GF-D8 (cell line): ENCODE results near the gene MFAP5.

ENCODE experiments used
- DNase-seq: peaks from one replicate; lab custom pipeline; 2025; lab: John Stamatoyannopoulos, UW

The MFAP5 gene, protein sequence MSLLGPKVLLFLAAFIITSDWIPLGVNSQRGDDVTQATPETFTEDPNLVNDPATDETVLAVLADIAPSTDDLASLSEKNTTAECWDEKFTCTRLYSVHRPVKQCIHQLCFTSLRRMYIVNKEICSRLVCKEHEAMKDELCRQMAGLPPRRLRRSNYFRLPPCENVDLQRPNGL

DNA sequence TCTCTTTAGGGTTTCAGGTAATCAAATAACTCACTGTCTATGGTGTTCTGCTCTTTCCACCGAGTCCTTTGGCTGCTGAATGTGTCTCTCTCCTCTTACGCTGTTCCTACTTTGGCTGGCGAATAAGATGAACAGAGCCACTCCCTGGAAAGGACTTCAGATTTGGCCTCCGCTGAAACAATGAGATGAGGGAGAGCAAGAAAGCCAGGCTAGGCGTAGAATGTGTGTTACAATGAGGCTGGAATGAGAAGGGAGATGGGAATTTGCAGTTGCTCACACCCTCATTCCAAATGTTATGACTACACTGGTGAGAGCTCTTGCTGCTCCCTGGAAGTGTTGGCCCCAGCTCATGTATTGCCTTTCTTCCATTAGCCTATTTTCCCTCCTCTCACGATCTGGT is at the start of gene MFAP5:
Gene MFAP5 (minus strand): TSS at position 234 of the 400 bp plus-strand sequence. CDS start 722 bp downstream, outside the sequence.
- DNase-seq, result no peak

GRCh38 chr12:8709124-8709830 is 46.7 kb upstream of the MFAP5 start:
- no peak for DNase-seq

- no peak for DNase-seq
Observed at GRCh38 chr12:8702159-8702558, 39.5 kb upstream of the MFAP5 start.

GRCh38 chr12:8701046-8701660 is 38.5 kb upstream of the MFAP5 start:
- no peak for DNase-seq

- DNase-seq, result no peak
Observed at GRCh38 chr12:8699714-8700113, 37.1 kb upstream of the MFAP5 start.

DNA sequence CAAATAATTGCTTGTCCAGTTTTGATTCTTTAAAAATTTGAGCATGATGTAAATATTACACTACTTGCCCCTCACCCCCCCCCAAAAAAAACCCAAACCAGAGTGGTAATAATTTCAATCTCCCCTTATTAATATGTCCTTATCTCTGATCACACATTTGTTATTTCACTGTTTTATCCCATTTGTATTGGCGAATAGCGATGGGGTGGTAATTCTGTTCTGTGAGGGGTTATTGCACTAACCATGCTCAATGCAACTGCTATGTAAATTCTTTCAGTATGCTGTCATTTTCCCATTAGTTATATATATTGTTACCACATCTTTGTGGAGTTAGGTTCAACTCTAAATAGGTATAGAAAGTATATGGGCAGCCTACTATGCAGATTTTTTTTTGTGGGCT is 36.3 kb upstream of the MFAP5 start:
- no peak for DNase-seq

DNA sequence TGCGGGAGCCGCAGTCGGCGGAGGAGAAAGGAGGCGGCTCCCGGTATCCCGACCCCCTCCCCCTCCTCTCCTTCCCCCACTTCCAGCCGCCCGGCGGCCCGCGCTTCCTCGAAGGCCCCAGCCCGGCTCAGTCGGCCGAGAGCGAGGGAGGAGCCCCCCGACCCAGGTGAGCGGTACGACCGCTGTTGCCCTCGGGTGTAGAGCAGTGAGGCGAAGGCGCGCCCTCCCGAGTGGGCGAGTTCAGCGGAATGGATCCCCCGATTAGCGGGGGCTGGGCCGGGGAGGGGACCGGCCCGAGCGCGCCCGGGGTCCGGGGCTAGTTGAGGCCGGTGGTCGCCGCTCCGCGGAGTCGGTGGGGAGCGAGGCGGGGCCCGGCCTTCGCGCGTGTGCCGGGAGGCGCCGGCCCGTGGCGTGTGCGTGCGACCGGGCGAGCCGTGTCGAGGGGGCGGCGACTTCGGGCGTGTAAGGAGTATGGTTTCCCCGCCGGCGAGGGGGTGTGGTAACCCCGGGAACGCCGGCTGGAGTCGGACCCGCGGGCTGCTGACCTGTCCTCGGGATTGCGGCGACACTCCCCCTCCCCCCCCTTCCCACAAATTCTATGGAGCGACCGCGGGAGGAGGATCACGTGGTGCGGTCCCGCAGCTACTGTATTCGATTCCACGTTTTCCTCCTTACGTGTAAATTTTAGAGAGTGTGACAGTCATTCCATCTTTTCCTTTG is 35.7 kb upstream of the MFAP5 start:
- no peak for DNase-seq

GRCh38 chr12:8697476-8698131 is 35.0 kb upstream of the MFAP5 start, which contains the start of gene RIMKLB:
RIMKLB (plus strand) TSS chr12:8697991; CDS start chr12:8713867, 15,876 bp downstream.
- DNase-seq, result no peak

DNA sequence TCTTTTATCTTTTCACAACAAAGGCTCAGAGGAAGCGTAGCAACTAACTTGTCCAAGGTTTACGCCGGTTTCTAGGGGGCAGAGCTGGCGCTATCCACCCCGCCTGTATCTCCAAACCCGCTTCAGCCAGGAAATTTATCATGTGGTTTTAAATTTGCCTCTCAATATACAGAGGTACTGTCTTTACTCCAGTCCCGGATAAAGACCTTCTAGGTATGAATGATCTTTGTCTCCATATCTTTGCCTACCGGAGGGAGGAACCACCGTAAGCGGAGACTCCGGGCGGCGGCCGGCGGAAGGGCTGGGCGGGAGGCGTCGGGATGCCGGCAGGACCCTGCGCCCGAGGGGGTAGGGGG is 34.5 kb upstream of the MFAP5 start:
- DNase-seq, result no peak

DNA sequence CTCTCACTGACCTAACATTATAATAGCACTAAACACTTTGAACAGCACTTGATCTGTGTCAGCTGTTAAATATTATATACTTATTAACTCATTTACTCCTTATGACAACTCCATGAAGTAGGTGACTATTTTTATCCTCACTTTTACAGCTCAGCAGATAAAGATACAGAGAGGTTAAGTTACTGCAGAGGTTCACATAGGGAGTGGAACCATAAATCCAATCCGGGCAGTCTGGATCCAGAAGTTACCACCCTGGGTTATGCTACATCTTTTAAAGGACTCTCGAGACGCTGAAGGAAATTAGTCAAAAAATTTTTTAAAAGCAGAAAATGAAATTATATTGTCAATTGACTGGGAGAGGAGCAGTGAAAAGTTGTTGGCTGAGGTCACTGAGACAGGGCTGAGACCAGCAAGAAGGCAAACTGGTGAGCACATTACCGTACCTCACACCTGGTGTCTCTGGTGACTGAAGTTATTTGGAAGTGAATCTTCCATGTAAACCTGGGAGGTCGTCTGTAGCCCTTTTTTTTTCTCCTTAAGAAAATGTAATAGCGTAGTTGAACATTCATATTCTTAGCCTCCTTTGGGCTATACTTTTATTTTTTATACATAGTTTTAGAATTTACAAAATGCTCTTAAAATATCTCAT is 33.9 kb upstream of the MFAP5 start:
- no peak for DNase-seq

DNA sequence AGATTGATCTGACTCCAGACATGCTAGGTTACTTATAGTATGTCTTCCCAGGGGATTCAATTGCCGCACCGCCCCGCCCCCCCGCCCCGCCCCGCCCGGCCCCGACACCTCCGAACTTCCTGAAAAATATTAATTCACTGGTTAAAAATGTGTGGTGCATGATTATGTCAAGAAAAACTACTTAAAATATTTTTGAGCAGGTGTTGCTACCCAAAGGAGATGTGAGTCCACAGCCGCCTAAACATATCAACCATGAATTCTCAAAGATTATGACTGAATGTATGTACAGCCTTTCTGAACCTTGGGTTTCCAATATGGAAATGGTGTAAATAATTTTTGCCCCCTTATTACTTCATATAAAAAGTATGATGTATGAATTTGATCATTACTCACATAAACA is 32.5 kb upstream of the MFAP5 start:
- DNase-seq, result no peak

DNA sequence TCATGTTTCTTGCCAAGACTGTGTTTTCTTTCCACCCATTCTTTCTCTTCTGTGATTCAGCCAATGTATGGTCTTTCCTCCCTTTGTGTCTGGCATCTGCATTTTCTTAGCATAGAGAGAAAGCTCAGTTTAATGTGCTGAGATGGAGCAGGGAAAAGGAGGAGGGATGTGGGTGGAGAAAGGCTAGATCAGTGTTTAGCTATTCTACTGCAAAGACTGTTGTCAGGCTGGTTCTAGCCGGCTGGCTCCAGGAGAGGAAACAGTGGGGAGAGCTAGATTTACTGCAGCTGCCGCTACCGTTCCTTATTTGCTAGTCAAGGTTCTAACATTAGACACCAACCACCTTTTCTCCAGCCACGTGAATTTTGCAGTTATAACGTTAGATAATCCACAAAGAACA is 29.9 kb upstream of the MFAP5 start:
- no peak for DNase-seq

DNA sequence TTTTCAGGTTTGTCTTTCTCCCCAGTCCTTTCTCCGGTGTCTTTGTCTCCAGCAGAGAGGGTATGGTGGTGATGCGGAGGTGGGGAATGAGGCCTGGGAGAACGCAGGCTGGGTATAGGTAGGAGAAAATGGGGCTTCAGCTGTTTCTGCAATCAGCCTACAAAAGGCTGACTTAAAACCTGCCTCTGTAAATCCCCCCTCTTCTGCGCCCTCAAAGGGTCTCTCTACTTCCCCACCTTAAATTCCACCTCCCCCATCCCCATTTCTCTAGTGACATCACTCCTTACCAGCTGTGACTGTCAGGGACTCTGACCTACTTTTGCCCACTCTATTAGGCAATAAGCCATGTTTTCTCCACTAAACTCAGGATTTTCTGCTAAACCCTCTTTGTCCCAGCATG is 27.1 kb upstream of the MFAP5 start:
- DNase-seq, result no peak

DNA sequence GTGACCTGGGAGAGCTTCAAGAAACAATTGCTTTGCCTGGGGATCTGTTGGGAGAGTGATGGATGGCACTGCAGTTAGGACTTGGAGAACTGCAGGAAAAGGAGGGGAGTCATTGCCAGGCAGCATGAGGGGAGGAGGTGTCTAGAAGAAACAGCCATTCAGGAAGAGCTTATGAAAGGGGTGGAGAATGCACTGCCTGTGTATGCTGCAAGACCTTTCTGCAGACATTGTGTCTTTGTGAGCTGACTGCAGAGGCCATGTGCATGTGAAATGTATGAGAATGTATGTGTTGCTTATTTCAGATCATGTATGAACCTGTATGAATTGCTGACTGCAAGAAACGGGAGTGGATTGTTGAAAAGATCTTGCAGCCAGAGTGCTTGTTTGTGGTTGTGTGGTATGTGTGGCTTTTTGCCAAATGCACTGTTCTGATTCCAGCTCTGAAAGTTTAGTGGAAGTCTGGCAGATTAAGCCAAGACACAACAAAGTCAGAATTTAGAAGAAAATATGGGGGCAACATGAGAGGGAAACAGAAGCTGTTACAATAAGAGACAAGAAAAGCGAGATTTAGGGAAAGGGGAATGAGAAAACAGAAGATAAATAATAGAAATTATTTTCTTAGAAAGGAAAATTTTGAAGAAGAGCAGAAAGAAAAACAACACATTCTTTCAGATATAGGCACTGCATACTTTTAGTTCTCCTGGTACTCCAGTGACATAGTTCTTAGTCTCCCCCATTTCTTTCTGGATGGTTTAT is 25.4 kb upstream of the MFAP5 start:
- no peak for DNase-seq

DNA sequence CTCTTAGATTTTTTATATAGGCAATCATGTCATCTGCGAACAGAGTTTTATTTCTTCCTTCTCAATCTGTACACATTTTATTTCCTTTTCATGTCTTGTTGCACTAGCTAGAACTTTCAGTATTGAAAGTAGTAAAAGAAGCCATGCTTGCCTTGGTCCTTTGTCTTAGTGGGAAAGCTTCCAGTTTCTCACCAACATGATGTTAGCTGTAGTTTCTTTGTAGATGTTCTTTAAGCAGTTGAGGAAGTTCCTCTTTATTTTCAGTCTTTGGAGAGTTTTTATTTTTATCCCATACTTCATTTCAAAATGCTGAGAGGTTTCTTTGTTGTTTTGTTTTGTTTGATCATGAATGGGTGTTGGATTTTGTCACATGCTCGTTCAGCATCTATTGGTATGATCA is 22.4 kb upstream of the MFAP5 start:
- DNase-seq, result no peak

- DNase-seq, result no peak
Observed at GRCh38 chr12:8681129-8681884, 18.7 kb upstream of the MFAP5 start.

- no peak for DNase-seq
Observed at GRCh38 chr12:8680533-8680932, 17.9 kb upstream of the MFAP5 start.

- no peak for DNase-seq
Observed at GRCh38 chr12:8678661-8679111, 16.1 kb upstream of the MFAP5 start.

- no peak for DNase-seq
Observed at GRCh38 chr12:8677362-8677761, 14.7 kb upstream of the MFAP5 start.

- no peak for DNase-seq
Observed at GRCh38 chr12:8676651-8677050, 14.0 kb upstream of the MFAP5 start.
